T-helper 1 cell (primary cell): ENCODE measurements around the gene KAT2B.

Experiments
- DNase-seq, 5 donors: peaks; one replicate each; pipeline ENCODE4 v3.0.0-alpha.2; 2012 to 2020

KAT2B gene

GRCh38 chr3:20100151-20100550 lies 59.9 kb downstream of the KAT2B start:
- peak in 1 of 5 donors; percentile 69 for DNase-seq

- no peak for DNase-seq
These were observed 60.8 kb downstream of the KAT2B start for GRCh38 chr3:20101041-20101440.

- peak in 1 of 5 donors; percentile 47 for DNase-seq
These were observed 63.5 kb downstream of the KAT2B start for GRCh38 chr3:20103731-20104130.

- DNase-seq, result peak; percentile 10 to 94 (median 25)
These were observed 64.0 kb downstream of the KAT2B start for GRCh38 chr3:20104167-20104661.

- no peak for DNase-seq
These were observed 65.5 kb downstream of the KAT2B start for GRCh38 chr3:20105513-20106280.

- no peak for DNase-seq
These were observed 67.5 kb downstream of the KAT2B start for GRCh38 chr3:20107722-20108121.

- DNase-seq, result no peak
These were observed 68.6 kb downstream of the KAT2B start for GRCh38 chr3:20108869-20109268.

GRCh38 chr3:20110826-20111225 lies 70.6 kb downstream of the KAT2B start:
- DNase-seq, result no peak

GRCh38 chr3:20111836-20112235 lies 71.6 kb downstream of the KAT2B start:
- DNase-seq, result no peak

GRCh38 chr3:20121088-20121487 lies 80.8 kb downstream of the KAT2B start:
- DNase-seq, result no peak

- DNase-seq, result no peak
These were observed 82.9 kb downstream of the KAT2B start for GRCh38 chr3:20123131-20123652.

GRCh38 chr3:20125289-20125688 lies 85.0 kb downstream of the KAT2B start:
- DNase-seq, result no peak

- no peak for DNase-seq
These were observed 85.7 kb downstream of the KAT2B start for GRCh38 chr3:20125897-20126296.

- no peak for DNase-seq
These were observed 88.1 kb downstream of the KAT2B start for GRCh38 chr3:20128358-20128757.

GRCh38 chr3:20130106-20130505 lies 89.9 kb downstream of the KAT2B start:
- no peak for DNase-seq

- DNase-seq, result no peak
These were observed 96.0 kb downstream of the KAT2B start for GRCh38 chr3:20136231-20136630.

GRCh38 chr3:20137647-20138046 lies 97.4 kb downstream of the KAT2B start:
- no peak for DNase-seq

- DNase-seq, result no peak
These were observed 100.6 kb downstream of the KAT2B start for GRCh38 chr3:20140881-20141280.

- DNase-seq, result no peak
These were observed 101.1 kb downstream of the KAT2B start for GRCh38 chr3:20141316-20141715.

GRCh38 chr3:20141851-20142250 lies 101.6 kb downstream of the KAT2B start:
- DNase-seq, result no peak

GRCh38 chr3:20142517-20142916 lies 102.3 kb downstream of the KAT2B start:
- no peak for DNase-seq

- DNase-seq, result no peak
These were observed 103.3 kb downstream of the KAT2B start for GRCh38 chr3:20143519-20143918.

GRCh38 chr3:20145874-20146273 lies 105.6 kb downstream of the KAT2B start:
- DNase-seq, result no peak

GRCh38 chr3:20146301-20146700 lies 106.1 kb downstream of the KAT2B start:
- no peak for DNase-seq

- no peak for DNase-seq
These were observed 107.1 kb downstream of the KAT2B start for GRCh38 chr3:20147361-20147760.
